Measurements from ENCODE around the gene RAB44.

Gene RAB44

GRCh38 chr6:36668591-36668990 is 29.0 kb upstream of the RAB44 start:
- DNase-seq: no peak

DNA sequence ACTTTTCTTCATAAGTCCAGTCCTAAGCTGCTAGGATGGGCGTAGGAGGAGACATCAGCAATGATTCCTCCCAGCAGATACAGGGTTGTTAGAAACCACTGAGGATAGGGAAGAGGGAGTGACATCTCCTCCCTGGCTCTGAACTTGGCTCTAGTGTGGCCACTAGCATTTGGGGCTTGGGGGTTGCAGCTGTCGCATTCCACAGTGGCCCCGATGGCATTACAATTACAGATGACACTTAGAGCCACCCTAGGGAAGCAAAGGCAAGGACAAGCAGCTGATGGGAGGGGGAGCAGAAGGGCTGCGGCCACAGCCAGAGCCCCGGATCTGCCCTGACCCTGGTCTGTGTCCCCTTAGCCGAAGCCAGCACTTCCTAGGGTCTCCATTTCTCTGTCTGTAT is 28.6 kb upstream of the RAB44 start:
- DNase-seq: no peak

DNA sequence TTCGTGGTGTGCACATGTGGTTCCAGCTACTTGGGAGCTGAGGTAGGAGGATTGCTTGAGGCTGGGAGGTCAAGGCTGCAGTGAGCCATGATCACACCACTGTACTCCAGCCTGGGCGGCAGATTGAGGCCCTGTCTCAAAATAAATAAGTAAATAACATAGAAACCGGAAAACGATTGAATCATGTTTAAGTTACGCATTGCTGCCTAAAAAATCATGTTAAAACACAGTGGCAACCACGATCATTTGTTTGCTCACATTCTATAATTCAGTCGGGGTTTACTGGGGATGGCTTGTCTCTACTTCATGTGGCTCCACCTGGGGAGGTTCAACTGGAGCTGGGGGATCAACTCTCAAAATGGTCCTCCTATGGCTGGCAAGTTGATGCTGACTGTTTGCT is 27.4 kb upstream of the RAB44 start:
- no peak for DNase-seq

DNA sequence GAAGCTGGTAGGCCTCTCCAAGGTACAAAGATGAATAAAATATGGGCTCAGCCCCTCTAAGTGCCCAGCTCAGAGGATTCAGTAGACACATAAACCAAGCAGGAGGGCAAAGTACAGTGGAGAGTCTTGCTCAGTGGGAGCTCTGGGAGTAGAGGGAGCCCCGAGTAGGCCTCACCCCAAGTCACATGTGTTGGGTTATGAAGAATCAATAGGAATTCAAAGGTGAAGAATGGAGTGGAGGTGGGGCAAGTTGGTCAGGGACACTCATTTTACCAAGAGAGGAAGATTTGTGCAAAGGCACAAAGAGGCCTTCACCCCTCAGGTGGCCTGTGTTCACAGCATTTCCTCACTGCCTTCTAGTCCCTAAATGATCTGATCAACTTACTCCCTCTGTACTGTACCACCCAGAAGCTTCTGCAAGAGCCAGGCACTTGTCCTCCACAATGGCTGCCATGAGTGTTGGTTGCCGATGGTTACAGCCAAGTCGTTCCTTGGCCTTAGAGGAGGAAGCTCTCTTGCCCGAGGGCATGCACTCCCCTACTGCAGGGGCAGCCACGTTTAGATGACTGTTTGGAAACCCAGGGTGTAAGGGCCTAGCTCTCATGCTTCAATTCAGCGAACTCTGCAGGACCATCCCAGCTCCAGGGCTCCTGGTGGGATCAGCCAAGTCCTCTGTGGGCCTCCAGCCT is 25.8 kb upstream of the RAB44 start:
- peak; percentile 84 for DNase-seq

DNA sequence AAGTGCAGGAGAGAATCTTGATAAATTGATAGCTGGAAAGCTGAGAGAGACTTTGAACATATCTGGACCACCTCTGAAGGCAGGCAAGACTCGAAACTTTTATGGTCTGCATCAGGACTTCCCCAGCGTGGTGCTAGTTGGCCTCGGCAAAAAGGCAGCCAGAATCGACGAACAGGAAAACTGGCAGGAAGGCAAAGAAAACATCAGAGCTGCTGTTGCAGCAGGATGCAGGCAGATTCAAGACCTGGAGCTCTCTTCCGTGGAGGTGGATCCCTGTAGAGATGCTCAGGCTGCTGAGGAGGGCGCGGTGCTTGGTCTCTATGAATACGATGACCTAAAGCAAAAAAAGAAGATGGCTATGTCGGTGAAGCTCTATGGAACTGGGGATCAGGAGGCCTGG is 23.7 kb upstream of the RAB44 start:
- no peak for DNase-seq

DNA sequence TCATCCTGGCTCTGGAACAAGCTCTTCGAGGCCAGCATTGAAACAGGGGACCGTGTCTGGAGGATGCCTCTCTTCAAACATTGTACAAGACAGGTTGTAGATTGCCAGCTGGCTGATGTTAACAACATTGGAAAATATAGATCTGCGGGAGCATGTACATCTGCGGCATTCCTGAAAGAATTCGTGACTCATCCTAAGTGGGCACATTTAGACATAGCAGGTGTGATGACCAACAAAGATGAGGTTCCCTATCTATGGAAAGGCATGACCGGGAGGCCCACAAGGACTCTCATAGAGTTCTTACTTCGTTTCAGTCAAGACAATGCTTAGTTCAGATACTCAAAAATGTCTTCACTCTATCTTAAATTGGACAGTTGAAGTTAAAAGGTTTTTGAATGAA is 22.7 kb upstream of the RAB44 start:
- no peak for DNase-seq

DNA sequence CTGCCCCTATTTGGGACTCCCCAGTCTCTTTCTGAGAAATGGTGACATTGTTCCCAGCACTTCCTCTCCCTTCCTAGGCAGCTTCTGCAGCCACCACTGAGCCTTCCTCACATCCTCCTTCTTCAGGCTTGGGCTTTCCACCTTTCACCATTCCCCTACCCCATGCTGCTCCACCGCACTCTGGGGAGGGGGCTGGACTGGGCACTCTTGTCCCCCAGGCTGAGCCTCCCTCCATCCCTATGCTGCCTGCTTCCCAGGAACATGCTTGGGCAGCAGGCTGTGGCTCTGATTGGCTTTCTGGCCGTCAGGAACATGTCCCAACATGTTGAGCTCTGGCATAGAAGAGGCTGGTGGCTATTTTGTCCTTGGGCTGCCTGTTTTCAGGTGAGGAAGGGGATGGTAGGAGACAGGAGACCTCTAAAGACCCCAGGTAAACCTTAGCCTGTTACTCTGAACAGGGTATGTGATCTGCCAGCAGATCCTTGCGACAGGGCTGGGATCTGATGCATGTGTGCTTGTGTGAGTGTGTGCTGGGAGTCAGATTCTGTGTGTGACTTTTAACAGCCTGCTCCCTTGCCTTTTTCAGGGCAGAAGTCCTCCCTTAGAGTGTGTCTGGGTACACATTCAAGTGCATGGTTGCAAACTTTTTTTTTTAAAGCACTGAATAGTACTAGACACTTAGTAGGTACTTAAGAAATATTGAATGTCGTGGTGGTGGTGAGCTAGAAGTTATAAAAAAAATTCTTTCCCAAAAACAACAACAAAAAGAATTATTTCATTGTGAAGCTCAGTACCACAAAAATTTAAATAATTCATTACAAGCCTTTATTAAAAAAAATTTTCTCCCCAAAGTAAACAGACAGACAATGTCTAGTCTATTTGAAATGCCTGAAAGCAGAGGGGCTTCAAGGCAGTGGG is 21.2 kb upstream of the RAB44 start:
- DNase-seq: peak; percentile 95

GRCh38 chr6:36677059-36677749 is 20.4 kb upstream of the RAB44 start:
- peak; percentile 78 for DNase-seq

- DNase-seq: peak; percentile 86
These were observed 19.7 kb upstream of the RAB44 start for GRCh38 chr6:36677753-36678487.

GRCh38 chr6:36678488-36679042 is 19.1 kb upstream of the RAB44 start, which contains the start of gene CDKN1A:
CDKN1A (plus strand) TSS chr6:36678714; CDS start chr6:36684102, 5,388 bp downstream.
- DNase-seq: peak; percentile 99

- DNase-seq: peak; percentile 80
These were observed 18.4 kb upstream of the RAB44 start for GRCh38 chr6:36679043-36679833.

- peak; percentile 100 for DNase-seq
These were observed 15.1 kb upstream of the RAB44 start for GRCh38 chr6:36682328-36683144.

- no peak for DNase-seq
These were observed 14.4 kb upstream of the RAB44 start for GRCh38 chr6:36683145-36683655.

GRCh38 chr6:36683656-36684446 is 13.8 kb upstream of the RAB44 start:
- no peak for DNase-seq

GRCh38 chr6:36684447-36684812 is 13.2 kb upstream of the RAB44 start:
- DNase-seq: no peak

DNA sequence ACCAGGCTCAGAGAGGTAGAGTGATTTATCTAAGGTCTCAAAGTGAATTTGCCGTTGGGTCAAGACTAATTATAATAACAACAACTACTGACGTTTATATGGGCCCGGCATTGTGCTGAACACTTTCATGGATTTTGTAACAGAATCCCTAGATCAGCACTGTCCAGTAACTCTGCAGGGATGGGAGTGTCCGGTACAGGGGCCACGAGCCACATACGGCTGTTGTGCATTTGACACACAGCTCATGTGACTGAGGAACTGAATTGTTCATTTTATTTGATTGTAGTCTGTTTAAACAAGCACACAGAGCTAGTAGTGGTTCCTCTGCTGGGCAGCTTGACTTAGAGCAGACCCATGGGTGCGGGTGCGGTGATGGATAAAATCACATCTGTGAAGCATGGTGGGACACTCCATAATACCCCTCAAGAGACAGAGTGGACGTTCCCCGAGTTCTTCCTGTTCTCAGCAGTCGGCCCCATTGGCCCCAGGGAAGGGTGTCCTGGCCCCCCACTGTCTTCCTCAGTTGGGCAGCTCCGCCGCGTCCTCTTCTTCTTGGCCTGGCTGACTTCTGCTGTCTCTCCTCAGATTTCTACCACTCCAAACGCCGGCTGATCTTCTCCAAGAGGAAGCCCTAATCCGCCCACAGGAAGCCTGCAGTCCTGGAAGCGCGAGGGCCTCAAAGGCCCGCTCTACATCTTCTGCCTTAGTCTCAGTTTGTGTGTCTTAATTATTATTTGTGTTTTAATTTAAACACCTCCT is 12.3 kb upstream of the RAB44 start:
- no peak for DNase-seq

GRCh38 chr6:36685926-36686667 is 11.5 kb upstream of the RAB44 start:
- no peak for DNase-seq
